ENCODE measurements around the gene REEP1. TPM values are rescaled to one million over a fixed set of nuclear protein-coding genes. Genes with fewer than 3 reads are reported as not detected.

Gene REEP1
- total and polyA plus RNA-seq, 2 donors (not counting 1 experiment from before 2014, with no cell fraction given): not detected

- Mint-ChIP-seq H3K4me3 (no peak overlapping the region), H3K27me3 (peaks cover 25% of the 10 kb centered on the region), H3K27ac (no peak overlapping the region), H3K4me1 (no peaks in the 10 kb centered on the region), H3K9me3 (ENCODE audit: insufficient read depth) (no peaks in the 10 kb centered on the region)
- H3K79me2 ChIP-seq (ENCODE audit: control insufficient read depth, insufficient read depth, low read length): no peaks in the 10 kb centered on the region
- H3K9ac ChIP-seq (ENCODE audit: low read length): no peak overlapping the region
- H2AFZ ChIP-seq (ENCODE audit: insufficient read depth, low read depth, low read length, poor library complexity, severe bottlenecking): no peak overlapping the region
- ChIA-PET CTCF (no interaction called here), POLR2A (no interaction called here)
- H3K4me2 ChIP-seq (replicated peaks; ENCODE audit: low read depth, low read length, poor library complexity, severe bottlenecking): no peak overlapping the region
- intact Hi-C loops (cut with micrococcal nuclease): no loop called here
- H4K20me1 ChIP-seq (ENCODE audit: control insufficient read depth, insufficient read depth, low read length, poor library complexity, severe bottlenecking): no peaks in the 10 kb centered on the region
- WGBS (ENCODE audit: insufficient coverage): 86% methylated on average over 2 of the region's 5 CpGs
- TF ChIP-seq CTCF (IDR thresholded peaks at IDR 0.05) (no peak), EZH2 (IDR thresholded peaks at IDR 0.05; ENCODE audit: borderline replicate concordance, insufficient read depth, low read depth, low read length, poor library complexity, severe bottlenecking) (no peak)
- ATAC-seq (ENCODE audit: low read depth): no peak
- no peaks in the 10 kb centered on the region for H3K4me1 ChIP-seq (ENCODE audit: control insufficient read depth in 2 of 2, insufficient read depth in 2 of 2, low read length in 2 of 2)
- no peaks in the 10 kb centered on the region for H3K36me3 ChIP-seq (replicated peaks in 1 of 2; ENCODE audit: control extremely low read depth in 1 of 2, control insufficient read depth in 1 of 2, extremely low read depth in 1 of 2, insufficient read depth in 2 of 2, low read length in 1 of 2)
- no peak overlapping the region for H3K27ac ChIP-seq (ENCODE audit: low read length in 2 of 2)
- no peak for DNase-seq
- no peak overlapping the region for H3K4me3 ChIP-seq (ENCODE audit: control extremely low read depth in 1 of 5, extremely low read depth in 1 of 5, insufficient read depth in 1 of 5, low read depth in 2 of 5, low read length in 4 of 5)
- H3K9me3 ChIP-seq (ENCODE audit: control extremely low read depth in 1 of 3, control insufficient read depth in 2 of 3, insufficient read depth in 1 of 3, low read length in 2 of 3): no peaks in the 10 kb centered on the region
- H3K27me3 ChIP-seq (replicated peaks in 1 of 4; ENCODE audit: control extremely low read depth in 1 of 4, control insufficient read depth in 3 of 4, insufficient read depth in 4 of 4, low read length in 3 of 4): peaks cover 0 to 5% (median 2%) of the 10 kb centered on the region in 4 experiments
Observed at GRCh38 chr2:86280191-86280667, 57.2 kb downstream of the REEP1 start.

- Histone ChIP-seq H3K9me3 (ENCODE audit: control extremely low read depth in 1 of 3, control insufficient read depth in 2 of 3, insufficient read depth in 1 of 3, low read length in 2 of 3) (peaks cover 5 to 14% (median 12%) of the 10 kb centered on the region in 3 donors), H3K4me3 (ENCODE audit: control extremely low read depth in 1 of 5, extremely low read depth in 1 of 5, insufficient read depth in 1 of 5, low read depth in 2 of 5, low read length in 4 of 5) (no peak overlapping the region), H3K27ac (ENCODE audit: low read length in 2 of 2) (no peak overlapping the region), H3K27me3 (replicated peaks in 1 of 4; ENCODE audit: control extremely low read depth in 1 of 4, control insufficient read depth in 3 of 4, insufficient read depth in 4 of 4, low read length in 3 of 4) (peaks cover 0 to 7% (median 2%) of the 10 kb centered on the region in 4 experiments), H3K79me2 (ENCODE audit: control insufficient read depth, insufficient read depth, low read length) (no peaks in the 10 kb centered on the region), H3K4me1 (ENCODE audit: control insufficient read depth in 2 of 2, insufficient read depth in 2 of 2, low read length in 2 of 2) (no peaks in the 10 kb centered on the region), H3K4me2 (replicated peaks; ENCODE audit: low read depth, low read length, poor library complexity, severe bottlenecking) (no peak overlapping the region), H2AFZ (ENCODE audit: insufficient read depth, low read depth, low read length, poor library complexity, severe bottlenecking) (no peak overlapping the region), H3K9ac (ENCODE audit: low read length) (no peak overlapping the region), H4K20me1 (ENCODE audit: control insufficient read depth, insufficient read depth, low read length, poor library complexity, severe bottlenecking) (no peaks in the 10 kb centered on the region), H3K36me3 (replicated peaks in 1 of 2; ENCODE audit: control extremely low read depth in 1 of 2, control insufficient read depth in 1 of 2, extremely low read depth in 1 of 2, insufficient read depth in 2 of 2, low read length in 1 of 2) (no peaks in the 10 kb centered on the region)
- Mint-ChIP-seq H3K27ac (no peak overlapping the region), H3K4me3 (no peak overlapping the region), H3K4me1 (no peaks in the 10 kb centered on the region), H3K9me3 (ENCODE audit: insufficient read depth) (peaks cover 5% of the 10 kb centered on the region), H3K27me3 (peaks cover 19% of the 10 kb centered on the region)
- CTCF ChIA-PET: no interaction called here
- WGBS (ENCODE audit: insufficient coverage): 83% methylated on average over 2 of the region's 3 CpGs
- DNase-seq: no peak
- ATAC-seq (ENCODE audit: low read depth): no peak
- POLR2A ChIA-PET: no interaction called here
- TF ChIP-seq CTCF (IDR thresholded peaks at IDR 0.05) (no peak), EZH2 (IDR thresholded peaks at IDR 0.05; ENCODE audit: borderline replicate concordance, insufficient read depth, low read depth, low read length, poor library complexity, severe bottlenecking) (no peak)
- intact Hi-C loops (cut with micrococcal nuclease): no loop called here
Observed at GRCh38 chr2:86275962-86276361, 61.5 kb downstream of the REEP1 start.

Measured in B cell (primary cell).